Measurements from ENCODE around the gene RANGAP1. TPM values are rescaled to one million over a fixed set of nuclear protein-coding genes. Genes with fewer than 3 reads are reported as not detected.

Gene RANGAP1
- total RNA-seq, 4 donors from 2014 or later, result 119 to 150 (median 121) TPM

DNA sequence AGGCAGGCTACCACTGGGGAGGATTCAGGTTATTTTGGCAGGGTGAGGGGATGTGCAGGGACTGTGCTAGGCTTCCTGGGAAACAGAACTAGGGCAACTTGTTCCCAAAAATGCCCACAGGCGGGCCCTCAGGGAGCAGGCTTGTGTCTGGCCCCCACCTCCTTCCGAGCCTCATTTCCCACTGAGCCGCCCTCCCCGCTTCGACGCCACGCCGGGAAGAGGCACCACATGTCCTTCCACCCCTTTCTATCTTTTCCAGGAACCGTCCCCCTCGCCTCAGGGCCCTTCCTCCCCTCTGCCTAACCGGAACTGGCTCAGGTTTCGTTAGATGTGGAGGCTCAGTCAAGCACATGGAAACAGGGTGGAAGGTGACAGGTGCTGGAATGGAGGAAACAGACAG lies 35.9 kb downstream of the RANGAP1 start:
- DNase-seq (ENCODE audit: low spot score in 2 of 2), result no peak
- 92 to 95% methylated on average over 12 of the region's 12 CpGs for WGBS, 2 donors
- intact Hi-C loops (cut with DNase I; ENCODE audit: low total_unique reads), result no loop called here
- TF ChIP-seq POLR2A (IDR thresholded peaks at IDR 0.05), result no peak
- no peak overlapping the region for H3K4me3 ChIP-seq (ENCODE audit: low read depth, poor library complexity, severe bottlenecking)

DNA sequence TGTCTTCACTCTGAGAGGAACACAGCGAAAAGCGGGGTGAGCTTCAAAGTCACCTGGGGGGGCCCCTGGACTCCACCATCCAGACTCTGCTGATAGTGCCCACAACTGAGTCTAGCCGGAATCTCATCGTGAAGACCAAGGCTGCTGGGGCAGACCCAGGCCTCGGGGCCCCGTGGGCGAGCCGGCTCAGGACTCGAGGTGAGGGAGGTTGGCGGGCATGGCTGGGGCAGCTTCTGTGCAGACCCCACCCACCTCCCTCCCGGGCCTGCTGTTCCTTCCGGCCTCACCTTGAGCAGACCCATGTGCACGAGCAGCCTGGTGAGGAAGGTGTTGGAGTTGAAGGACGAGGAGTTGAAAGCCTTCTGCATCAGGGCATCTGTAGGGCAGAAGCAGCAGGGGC lies 36.5 kb downstream of the RANGAP1 start:
- no peak for DNase-seq (ENCODE audit: low spot score in 2 of 2)
- intact Hi-C loops (cut with DNase I; ENCODE audit: low total_unique reads), result no loop called here
- H3K4me3 ChIP-seq (ENCODE audit: low read depth, poor library complexity, severe bottlenecking), result no peak overlapping the region
- no peak for TF ChIP-seq POLR2A (IDR thresholded peaks at IDR 0.05)
- TF ChIP-seq, protein P1, sequence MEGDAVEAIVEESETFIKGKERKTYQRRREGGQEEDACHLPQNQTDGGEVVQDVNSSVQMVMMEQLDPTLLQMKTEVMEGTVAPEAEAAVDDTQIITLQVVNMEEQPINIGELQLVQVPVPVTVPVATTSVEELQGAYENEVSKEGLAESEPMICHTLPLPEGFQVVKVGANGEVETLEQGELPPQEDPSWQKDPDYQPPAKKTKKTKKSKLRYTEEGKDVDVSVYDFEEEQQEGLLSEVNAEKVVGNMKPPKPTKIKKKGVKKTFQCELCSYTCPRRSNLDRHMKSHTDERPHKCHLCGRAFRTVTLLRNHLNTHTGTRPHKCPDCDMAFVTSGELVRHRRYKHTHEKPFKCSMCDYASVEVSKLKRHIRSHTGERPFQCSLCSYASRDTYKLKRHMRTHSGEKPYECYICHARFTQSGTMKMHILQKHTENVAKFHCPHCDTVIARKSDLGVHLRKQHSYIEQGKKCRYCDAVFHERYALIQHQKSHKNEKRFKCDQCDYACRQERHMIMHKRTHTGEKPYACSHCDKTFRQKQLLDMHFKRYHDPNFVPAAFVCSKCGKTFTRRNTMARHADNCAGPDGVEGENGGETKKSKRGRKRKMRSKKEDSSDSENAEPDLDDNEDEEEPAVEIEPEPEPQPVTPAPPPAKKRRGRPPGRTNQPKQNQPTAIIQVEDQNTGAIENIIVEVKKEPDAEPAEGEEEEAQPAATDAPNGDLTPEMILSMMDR (IDR thresholded peaks at IDR 0.05), result no peak
- 91 to 92% methylated on average over 14 of the region's 14 CpGs for WGBS, 2 donors

DNA sequence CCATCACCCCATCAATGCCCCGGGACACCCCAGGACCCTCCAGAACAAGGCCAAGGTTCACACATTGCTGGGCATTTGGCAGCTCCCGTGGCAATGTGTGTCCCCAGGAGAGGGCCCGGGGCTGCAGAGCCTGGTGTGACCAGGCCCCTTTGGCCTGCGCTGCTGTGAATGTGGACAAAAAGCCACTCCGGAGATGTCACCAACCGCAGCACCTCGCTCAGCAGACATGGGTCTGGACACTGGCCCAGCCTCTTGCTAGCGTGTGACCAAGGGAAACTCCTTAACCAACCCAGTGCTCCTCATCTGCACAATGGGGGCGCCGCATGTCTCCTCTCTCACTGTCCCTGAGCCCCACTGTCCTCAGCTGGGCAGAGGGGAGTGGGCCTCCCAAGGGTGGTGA lies 37.2 kb downstream of the RANGAP1 start:
- TF ChIP-seq POLR2A (IDR thresholded peaks at IDR 0.05), result no peak
- TF ChIP-seq, protein P1 (IDR thresholded peaks at IDR 0.05), result no peak
- intact Hi-C loops (cut with DNase I; ENCODE audit: low total_unique reads), result no loop called here
- DNase-seq (ENCODE audit: low spot score in 2 of 2), result no peak
- H3K4me3 ChIP-seq (ENCODE audit: low read depth, poor library complexity, severe bottlenecking), result no peak overlapping the region
- WGBS, 2 donors, result 98% methylated on average over 6 to 10 of the region's 10 CpGs

DNA sequence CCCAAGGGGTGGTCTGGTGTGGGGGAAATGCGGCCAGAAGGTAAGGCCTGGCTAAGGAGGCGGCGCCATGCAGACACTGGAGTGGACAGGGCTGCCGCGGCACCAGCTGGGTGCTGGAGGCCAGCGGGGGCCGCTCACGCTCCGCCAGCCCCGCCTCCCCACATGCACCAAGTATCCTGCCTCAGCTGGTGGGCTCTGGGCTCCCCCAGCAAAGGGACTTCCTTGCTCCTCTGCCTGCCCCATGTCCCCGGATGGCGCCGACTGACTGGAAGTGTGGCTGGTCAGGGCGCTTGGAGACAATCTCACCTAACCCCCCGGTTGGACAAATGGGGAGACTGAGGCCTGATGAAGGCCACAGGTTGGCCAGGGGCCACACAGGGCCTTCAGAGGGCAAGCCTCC lies 37.7 kb downstream of the RANGAP1 start:
- WGBS, 2 donors, result 92% methylated on average over 13 to 15 of the region's 15 CpGs
- no peak for TF ChIP-seq POLR2A (IDR thresholded peaks at IDR 0.05)
- no peak for DNase-seq (ENCODE audit: low spot score in 2 of 2)
- intact Hi-C loops (cut with DNase I; ENCODE audit: low total_unique reads), result no loop called here
- no peak overlapping the region for H3K4me3 ChIP-seq (ENCODE audit: low read depth, poor library complexity, severe bottlenecking)

DNA sequence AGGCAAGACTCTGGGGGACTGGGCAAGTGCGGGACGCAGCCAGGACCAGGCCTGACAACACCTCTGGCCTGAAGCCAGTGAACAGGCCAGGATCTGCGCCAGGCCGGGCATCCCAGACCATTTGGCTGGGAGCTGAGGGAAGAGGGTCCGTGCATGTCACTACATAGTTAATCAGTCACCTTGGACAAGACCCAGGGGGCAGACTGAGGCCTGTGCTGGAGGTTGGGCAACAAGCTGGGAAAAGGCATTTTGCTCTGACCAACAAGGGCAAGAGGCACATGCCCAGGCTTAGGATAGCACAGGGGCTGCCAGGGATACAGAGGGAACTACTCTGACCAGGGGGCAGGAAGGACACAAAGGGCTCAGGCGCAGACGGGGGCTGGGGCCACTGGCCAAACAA lies 38.3 kb downstream of the RANGAP1 start:
- no peak for DNase-seq (ENCODE audit: low spot score in 2 of 2)
- intact Hi-C loops (cut with DNase I; ENCODE audit: low total_unique reads), result loop anchor here (2.0 kb wide), 1 partner anchor 21 kb away; no protein-coding TSS in a partner anchor
- TF ChIP-seq, protein P1 (IDR thresholded peaks at IDR 0.05), result no peak
- TF ChIP-seq POLR2A (IDR thresholded peaks at IDR 0.05), result no peak
- WGBS, 2 donors, result 93 to 96% methylated on average over 7 of the region's 7 CpGs
- H3K4me3 ChIP-seq (ENCODE audit: low read depth, poor library complexity, severe bottlenecking), result no peak overlapping the region

DNA sequence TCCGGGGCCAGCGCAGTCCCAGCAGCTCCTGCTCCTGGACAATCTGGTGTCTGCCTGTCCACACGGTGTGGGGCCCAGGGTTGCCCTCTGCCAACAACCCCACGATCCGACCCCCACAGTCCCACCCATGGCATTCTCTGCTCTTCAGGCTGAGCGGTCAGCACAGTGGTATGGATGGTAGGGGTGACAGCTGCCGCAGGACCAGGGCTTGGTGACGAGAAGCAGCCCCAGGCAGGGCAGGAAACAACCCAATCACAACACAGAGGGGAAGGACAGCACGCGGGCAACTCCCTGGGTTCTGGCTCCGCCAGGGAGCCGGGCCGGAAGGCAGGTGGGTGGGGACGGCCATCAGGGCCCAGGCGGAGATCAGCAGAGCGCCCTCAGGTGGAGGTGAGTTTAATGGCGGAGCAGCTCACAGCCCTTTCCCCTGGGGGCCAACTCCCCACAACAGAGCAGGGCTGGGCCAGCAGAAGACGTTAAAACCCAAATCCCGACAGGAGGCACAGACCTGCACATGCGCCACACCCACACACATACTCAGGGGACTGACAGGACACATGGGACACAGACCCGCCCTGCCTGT lies 40.0 kb downstream of the RANGAP1 start:
- intact Hi-C loops (cut with DNase I; ENCODE audit: low total_unique reads), result loop anchor here (2.0 kb wide), 1 partner anchor 19 kb away; no protein-coding TSS in a partner anchor
- WGBS, 2 donors, result 75 to 79% methylated on average over 18 to 19 of the region's 21 CpGs
- TF ChIP-seq POLR2A (IDR thresholded peaks at IDR 0.05), result no peak
- TF ChIP-seq, protein P1 (IDR thresholded peaks at IDR 0.05), result no peak
- no peak overlapping the region for H3K4me3 ChIP-seq (ENCODE audit: low read depth, poor library complexity, severe bottlenecking)
- no peak for DNase-seq (ENCODE audit: low spot score in 2 of 2)

DNA sequence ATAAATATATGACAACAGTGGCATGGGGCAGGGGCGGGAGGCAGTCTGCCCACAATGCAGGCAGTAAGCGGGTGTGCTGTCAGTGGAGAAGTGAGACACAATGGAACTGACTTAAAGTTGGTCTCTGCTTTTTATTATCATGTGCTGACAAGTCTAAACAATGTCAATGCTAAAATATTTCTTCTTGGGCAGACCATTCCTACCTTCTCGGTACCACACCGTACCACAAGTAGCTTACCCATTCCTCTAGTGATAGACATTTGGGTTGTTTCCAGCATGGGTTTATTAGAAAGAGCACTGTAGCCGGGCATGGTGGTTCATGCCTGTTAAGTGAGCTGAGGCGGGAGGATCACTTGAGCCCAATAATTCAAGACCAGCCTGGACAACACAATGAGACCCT lies 42.6 kb downstream of the RANGAP1 start:
- H3K4me3 ChIP-seq (ENCODE audit: low read depth, poor library complexity, severe bottlenecking), result no peak overlapping the region
- intact Hi-C loops (cut with DNase I; ENCODE audit: low total_unique reads), result no loop called here
- TF ChIP-seq, protein P1 (IDR thresholded peaks at IDR 0.05), result no peak
- TF ChIP-seq POLR2A (IDR thresholded peaks at IDR 0.05), result no peak
- 75% methylated on average over 6 of the region's 6 CpGs for WGBS, 2 donors
- no peak for DNase-seq (ENCODE audit: low spot score in 2 of 2)

Measured in lower leg skin (tissue), 4 donors.